PC-9 (cell line): Measurements from ENCODE around the gene ANK2.

Experiments used
- EZH2 ChIP-seq: fragments of 200-600 bp; sonication (generic); IDR thresholded peaks from 2 replicates; pipeline ENCODE4 v1.8.0; 2017; ENCODE audit warnings: antibody characterized with exemption, low read depth
- TF ChIP-seq, protein P1 (sequence below): fragments of 200-600 bp; sonication (generic); conservative IDR thresholded peaks from 2 replicates; pipeline ENCODE4 v1.6.1; 2017; ENCODE audit warnings: mixed run types, antibody characterized with exemption, mild to moderate bottlenecking, moderate library complexity

- no peak for TF ChIP-seq EZH2
- TF ChIP-seq, protein P1, sequence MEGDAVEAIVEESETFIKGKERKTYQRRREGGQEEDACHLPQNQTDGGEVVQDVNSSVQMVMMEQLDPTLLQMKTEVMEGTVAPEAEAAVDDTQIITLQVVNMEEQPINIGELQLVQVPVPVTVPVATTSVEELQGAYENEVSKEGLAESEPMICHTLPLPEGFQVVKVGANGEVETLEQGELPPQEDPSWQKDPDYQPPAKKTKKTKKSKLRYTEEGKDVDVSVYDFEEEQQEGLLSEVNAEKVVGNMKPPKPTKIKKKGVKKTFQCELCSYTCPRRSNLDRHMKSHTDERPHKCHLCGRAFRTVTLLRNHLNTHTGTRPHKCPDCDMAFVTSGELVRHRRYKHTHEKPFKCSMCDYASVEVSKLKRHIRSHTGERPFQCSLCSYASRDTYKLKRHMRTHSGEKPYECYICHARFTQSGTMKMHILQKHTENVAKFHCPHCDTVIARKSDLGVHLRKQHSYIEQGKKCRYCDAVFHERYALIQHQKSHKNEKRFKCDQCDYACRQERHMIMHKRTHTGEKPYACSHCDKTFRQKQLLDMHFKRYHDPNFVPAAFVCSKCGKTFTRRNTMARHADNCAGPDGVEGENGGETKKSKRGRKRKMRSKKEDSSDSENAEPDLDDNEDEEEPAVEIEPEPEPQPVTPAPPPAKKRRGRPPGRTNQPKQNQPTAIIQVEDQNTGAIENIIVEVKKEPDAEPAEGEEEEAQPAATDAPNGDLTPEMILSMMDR = no peak
Measured at GRCh38 chr4:113394108-113394729, 344.8 kb downstream of the ANK2 start.
